Measurements from ENCODE around the gene RPS6KA2. TPM values are rescaled to one million over a fixed set of nuclear protein-coding genes. Genes with fewer than 3 reads are reported as not detected.

Gene RPS6KA2
- total RNA-seq, 1 donor, result 4.6 TPM

DNA sequence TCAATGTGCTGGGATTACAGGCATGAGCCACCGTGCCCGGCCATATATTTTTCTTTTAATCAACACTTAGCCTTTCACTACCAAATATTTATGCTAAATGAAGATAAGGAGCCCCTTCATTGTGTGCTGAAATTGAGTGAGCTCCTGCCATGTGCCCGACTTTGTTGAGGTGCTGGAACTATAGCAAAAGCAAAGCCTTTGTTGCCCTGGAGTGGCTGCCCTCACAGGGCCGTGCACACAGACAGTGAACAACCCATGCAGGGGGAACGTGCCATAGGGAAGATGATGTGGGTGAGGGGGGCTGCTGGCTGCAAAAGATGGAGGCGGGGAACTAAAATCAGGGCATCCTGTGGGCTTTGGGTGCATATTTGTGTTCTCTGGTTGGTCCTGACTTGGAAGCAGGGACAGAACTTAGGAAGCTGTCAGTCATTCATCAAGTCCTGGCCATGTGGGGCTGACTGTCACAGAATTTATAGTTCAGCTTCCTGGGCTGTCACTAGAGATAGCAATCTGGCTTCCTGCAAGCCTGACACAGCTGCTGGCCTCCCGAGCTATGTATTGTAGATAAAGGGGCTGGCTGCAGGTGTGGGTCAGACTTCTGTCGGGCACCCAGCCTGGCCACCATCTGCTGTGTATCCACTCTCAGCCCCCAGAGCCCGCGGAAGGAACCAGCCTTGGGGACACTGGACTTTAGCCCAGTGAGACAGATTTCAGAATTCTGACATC lies 187.5 kb downstream of the RPS6KA2 start:
- DNase-seq (ENCODE audit: low read depth in 2 of 3, low spot score in 2 of 3), result peak in 2 of 3 donors; percentile 76 to 80

DNA sequence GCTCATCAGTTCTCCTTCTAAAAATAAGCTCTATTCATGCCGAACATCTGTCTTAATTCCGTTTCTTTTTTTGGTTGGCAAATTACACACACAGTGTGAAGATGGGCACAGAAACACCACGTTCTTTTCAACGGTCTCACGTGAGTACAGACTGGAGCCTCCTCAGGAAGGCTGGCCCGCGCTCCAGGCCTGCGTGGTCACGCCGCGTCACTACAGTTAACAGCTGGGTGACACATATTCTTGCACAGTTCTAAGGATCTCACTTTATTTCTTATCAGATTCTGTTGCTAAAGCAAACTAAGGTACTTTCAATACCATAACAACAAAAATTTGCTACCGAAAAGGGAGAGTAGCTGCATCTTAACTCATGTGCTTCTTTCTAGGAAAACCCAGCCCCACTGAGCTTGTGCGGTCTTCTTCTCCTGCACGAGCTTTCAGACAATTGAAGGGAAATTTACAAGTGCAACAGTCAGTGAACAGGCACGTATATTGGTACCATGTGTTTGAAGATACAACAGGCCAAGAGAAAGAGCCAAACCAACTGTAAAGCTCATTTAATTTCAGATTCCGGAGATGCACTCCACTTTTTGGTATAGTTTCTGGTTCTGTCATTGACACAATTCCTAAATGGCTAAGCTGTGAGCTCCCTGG lies 188.7 kb downstream of the RPS6KA2 start:
- peak in 2 of 3 donors; percentile 68 to 82 for DNase-seq (ENCODE audit: low read depth in 2 of 3, low spot score in 2 of 3)

DNA sequence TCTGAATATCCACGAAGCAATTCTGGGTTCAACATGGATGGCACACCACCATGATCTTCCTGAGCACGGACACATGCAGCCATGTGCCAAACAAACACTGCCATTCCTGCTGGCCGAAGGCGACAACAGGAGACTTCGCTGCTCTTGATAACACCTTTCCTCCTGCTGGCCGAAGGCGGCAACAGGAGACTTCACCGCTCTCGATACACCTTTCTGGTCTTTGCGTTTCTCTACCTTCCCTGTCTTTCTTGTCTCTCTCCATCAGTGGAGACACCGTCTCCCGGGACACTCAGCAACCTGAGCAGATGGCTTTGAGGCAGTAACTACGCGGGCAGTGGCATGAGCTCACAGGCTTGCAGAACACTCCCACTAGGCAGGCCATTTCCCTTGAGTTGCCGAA lies 189.4 kb downstream of the RPS6KA2 start:
- DNase-seq (ENCODE audit: low read depth in 2 of 3, low spot score in 2 of 3), result no peak

DNA sequence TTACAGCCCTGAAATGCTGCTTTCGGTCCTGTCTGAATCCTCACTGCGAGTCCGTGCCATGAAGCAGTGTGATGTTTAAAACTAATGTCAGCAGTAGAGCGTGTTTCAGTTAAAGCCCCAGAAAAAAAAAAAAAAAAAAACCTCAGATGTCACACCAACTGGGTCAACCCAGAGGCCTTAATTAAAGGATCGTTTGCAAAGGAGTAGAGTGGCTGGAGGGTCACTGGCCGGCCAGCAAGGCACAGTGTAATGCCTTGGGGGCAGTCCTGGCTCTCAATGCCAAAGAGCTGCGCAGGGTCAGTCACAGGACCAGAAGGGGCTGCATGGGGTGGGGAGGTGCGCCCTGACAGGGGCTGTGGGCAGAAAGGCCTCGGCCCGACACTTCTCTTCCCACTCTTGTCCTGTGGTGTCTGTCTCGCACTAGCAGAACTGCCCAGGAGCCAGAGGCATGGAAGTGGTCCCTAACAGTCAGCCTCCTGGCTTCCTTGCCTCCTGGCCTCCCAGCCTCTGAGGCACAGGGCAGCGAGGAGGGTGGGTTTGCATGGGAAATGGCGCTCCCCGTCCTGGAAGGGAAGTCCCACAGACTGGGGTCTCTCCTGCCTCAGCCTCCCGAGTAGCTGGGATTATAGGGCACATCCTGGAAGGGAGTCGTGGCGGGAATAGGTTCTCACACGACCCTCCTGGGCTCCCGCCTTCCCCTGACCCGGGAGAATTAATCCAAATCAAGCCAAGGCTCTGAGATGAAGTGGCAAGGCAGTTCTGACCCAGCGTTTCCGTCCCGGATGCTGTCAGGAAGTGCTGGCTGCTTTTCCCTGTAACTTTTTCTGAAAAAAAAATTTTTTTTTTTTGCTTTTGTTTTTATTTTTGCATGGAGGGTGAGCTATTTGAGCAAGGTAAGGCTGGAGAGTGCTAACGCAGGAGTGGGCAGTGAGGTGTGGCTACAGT lies 190.6 kb downstream of the RPS6KA2 start:
- no peak for DNase-seq (ENCODE audit: low read depth in 2 of 3, low spot score in 2 of 3)

DNA sequence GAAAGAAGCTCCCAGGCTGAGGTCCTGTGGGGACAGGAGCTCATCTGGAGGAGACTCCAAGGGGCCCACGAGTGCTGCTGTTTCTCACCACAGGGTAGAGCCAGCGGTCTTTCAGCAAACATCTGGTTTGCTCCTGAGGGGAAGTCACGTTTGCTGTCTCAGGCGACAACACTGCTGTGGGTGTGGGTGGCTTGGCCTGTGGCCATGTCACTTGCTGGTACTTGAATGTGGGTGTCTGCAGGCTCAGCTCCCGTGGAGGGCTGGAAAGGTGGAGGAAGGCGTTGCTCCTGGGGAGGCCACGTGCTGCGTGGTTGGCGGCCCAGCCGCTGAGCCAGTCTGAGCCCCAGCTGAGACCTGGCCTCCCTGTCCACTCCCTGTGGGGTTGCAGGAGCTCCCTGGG lies 191.5 kb downstream of the RPS6KA2 start:
- peak in 2 of 3 donors; percentile 87 to 93 for DNase-seq (ENCODE audit: low read depth in 2 of 3, low spot score in 2 of 3)

DNA sequence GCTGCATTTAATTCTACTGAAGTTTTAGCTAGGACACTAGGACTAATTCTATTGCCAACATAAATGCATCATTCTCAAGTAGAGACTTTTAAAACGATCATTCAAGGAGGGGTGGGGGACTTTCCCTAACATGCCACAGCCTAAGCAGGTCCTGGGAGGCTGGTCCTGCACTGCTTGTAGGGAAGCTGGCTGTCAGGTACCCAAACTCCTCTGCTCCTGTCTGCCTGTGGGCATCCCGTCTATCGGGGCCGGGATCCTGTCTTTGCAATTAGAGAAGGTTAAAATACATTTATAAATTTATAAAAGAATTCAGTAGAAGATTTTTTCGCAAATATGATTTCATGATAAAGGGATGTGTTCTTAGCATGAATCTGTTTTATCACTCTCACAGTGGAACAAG lies 192.7 kb downstream of the RPS6KA2 start:
- no peak for DNase-seq (ENCODE audit: low read depth in 2 of 3, low spot score in 2 of 3)

DNA sequence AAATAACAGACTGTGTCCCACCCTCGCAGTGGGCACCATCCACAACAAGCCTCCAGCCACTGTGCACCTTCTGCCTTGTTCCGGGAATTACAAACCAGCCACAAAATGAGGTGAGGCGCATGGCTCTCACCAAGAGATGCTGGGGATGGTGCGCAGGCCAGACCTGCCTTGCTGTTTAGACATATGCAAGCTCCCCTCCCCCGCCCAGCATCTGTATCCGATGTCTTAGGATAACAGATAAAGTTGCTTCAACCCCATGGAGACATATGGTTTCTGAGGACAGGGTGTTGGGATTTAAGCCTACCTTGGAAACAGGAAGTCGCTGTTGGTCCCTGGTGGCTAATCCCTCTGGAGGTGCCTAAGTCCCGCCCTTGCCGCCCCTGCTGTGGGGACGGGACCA lies 194.0 kb downstream of the RPS6KA2 start:
- DNase-seq (ENCODE audit: low read depth in 2 of 3, low spot score in 2 of 3), result no peak

DNA sequence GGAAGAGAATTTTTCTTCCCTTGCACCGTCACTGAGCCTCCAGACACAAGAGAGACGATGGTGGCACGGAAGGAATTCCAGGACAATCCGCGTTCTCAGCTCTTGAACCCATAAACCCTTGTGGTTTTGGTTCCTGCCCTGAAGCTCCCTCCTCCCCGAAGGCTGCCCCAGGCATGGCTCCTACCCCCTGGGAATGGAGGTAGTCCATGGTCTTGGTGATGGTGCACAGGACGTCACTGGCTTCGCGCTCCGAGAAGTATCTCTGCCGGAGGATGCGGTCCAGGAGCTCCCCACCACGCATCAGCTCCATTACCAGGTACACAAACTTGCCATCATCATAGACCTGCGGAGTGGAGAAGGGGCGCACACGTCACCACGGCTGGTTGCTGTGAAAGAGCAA lies 196.8 kb downstream of the RPS6KA2 start:
- no peak for DNase-seq (ENCODE audit: low read depth in 2 of 3, low spot score in 2 of 3)

DNA sequence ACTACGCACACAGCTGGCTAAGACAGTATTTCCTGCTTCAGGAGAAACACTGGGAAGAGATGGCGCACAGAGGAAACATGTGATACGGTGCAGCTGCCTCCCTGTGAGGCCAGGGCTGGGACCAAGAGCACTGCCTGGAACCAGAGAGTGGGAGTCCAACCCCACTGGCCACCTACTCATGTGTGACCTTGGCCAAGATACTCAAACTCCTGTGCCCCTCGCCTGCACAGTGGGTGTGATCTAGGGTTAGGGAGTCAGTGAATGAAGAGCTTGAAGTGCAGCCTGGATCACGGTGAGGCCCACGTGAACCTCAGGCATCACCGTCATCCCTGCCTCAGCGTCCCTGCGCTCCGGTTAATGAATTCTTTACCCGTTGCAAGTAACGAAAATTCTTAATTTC lies 202.6 kb downstream of the RPS6KA2 start:
- DNase-seq (ENCODE audit: low read depth in 2 of 3, low spot score in 2 of 3), result no peak

DNA sequence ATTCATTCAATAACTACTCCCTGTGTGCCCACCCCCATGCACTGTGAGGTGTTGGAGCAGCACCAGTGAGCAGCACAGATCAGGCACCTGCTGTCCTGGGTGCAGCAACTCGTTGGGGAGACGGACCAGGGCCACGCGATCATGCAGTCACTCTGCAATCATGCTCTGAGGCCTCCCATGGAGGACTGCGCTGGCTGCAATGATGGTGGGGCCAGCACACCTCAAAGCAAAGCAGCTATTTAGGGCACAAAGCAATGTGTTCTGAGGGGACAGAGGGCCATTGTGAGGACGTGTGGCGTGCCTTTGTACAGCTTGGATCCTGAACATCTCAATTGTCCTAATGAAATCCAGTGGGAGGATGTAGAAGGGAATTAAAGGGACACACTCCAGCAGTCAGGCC lies 203.3 kb downstream of the RPS6KA2 start:
- DNase-seq (ENCODE audit: low read depth in 2 of 3, low spot score in 2 of 3), result no peak

DNA sequence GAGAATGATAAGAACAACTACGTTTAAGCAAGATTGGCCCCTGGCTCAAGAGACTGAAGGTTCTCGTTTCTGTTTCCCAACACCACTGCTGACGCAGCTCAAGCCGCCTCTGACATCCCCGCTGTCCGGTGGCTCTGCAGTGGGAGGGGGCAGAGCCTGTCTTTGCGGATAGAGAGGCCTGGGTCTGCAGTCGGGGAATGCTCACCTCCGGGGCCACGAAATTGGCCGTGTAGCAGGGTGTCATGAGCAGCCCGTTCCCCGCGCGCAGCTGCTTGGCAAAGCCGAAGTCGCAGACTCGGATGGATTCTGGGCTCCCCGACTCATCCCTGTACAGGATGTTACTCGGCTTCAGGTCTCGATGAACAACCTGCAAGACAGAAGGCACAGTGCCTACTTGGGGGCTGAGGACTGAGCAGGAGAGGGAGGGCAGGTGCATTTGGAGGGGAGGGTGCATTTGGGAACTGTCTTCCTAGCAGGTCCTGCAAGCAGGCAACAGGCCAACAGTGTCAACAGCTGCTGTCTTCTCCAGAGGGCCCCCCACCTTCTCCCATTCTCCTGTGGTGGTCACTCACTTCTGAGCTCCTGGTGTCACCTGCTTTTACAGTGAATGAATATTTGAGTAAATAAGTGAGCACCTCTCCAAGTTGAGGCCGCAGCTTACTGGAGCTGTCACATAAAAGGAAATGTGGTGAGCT lies 203.9 kb downstream of the RPS6KA2 start:
- no peak for DNase-seq (ENCODE audit: low read depth in 2 of 3, low spot score in 2 of 3)

DNA sequence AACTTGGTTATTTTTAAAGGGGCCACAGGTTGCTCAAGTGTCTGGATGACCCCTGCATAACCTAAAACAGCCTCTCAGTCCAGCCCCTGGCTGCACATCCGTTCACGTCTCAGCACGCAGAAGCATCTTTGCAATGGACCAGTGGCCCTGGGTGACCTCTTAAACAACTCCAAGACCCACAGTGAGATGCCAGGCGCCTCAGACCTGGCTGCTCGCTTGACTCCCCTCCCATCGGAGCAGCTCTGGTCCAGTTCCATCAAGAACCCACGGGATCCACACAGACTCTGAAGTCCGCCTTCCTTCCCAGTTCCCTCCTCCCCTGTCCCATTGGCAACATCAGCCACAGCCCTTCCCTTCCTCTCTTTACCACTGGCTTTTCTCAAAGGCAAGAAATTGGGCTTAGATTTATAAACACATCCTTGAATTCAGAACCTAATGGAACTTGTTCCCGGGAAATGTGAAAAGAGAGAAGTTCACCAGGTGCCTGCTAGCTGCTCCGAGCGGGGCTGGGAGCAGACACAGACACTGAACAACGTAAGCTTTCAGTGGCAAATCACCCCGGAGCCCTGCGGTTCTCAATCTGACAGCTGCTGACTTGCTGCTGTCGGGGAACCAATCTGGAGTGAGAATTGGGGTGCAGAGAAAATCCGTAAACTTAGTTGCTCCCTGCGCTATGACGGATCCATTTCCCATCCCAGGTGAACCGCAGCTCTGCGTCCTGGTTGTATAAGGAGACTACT lies 204.7 kb downstream of the RPS6KA2 start:
- no peak for DNase-seq (ENCODE audit: low read depth in 2 of 3, low spot score in 2 of 3)

DNA sequence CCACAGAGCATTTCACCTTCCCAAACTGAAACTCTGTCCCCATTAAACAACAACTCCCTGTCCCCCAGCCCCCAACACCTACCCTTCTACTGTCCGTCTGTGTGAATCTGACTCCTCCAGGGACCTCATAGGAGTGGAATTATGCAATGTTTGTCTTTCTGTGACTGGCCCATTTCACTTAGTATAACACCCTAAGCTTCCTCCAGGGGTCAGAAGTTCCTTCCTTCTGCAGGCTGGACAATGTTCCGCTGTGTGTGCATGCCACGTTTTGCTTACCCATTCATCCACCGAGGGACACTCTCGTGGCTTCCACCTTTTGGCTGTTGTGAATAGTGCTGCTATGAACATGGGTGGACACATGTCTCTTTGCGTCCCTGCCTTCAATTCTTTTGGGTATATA lies 206.7 kb downstream of the RPS6KA2 start:
- DNase-seq (ENCODE audit: low read depth in 2 of 3, low spot score in 2 of 3), result no peak

DNA sequence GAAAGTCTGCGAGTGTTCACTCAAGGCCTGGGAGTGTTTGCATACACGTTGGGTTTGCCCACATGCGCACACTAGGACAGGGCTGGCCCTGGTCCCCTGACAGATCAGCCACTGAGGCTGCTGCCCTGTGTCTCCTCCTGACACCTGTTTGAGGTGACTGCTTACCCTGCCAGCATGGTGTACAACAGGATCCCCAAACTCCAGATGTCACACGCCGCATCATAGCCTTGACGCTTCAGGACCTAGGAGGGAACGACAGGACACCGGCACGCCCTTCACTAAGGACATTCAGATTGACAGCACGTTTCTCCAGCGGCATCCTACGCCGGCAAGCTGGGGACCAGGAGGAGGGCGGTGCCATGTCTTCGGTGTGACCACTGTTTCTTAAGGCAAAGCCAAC lies 207.3 kb downstream of the RPS6KA2 start:
- DNase-seq (ENCODE audit: low read depth in 2 of 3, low spot score in 2 of 3), result no peak

DNA sequence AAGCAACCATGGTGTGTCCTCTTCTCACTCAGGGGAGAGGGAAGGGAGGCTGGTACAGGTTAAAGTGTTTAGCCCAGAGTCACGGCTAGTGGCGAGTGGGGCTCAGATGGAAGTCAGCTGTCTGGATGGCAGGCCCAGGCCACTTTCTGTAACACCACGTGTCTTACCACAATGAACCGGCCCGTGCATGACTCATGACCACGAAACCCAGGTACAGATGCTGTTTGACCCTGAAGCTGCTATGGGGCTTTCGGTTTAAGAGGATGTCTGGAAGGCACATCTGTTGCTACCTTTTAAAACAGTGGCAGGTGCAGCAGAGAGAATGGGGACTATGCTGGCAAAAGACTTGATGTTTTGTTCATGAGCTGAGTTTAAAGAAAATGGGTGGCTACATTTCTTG lies 207.8 kb downstream of the RPS6KA2 start:
- DNase-seq (ENCODE audit: low read depth in 2 of 3, low spot score in 2 of 3), result peak in 2 of 3 donors; percentile 83 to 91

DNA sequence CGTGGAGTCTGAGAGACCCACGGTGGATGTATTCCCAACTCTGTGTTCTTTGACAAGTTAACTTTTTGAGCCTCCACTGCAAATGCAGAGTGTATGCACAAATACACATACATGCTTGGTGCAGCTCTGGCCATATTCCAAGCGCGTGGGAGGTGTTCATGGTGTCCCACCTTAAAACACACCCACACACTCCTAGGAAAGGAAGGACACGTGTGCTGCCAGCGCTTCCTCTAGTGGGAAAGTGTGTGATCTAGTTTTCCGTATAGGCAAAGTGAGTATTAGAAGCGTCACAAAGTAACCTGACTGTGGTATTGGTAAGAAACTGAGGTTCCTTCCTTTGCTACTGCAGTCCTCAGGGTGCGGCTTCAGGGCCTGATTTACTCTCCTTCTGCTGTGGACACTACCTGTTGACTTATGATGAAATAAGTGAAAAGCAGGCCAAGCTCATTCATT lies 208.3 kb downstream of the RPS6KA2 start:
- no peak for DNase-seq (ENCODE audit: low read depth in 2 of 3, low spot score in 2 of 3)

DNA sequence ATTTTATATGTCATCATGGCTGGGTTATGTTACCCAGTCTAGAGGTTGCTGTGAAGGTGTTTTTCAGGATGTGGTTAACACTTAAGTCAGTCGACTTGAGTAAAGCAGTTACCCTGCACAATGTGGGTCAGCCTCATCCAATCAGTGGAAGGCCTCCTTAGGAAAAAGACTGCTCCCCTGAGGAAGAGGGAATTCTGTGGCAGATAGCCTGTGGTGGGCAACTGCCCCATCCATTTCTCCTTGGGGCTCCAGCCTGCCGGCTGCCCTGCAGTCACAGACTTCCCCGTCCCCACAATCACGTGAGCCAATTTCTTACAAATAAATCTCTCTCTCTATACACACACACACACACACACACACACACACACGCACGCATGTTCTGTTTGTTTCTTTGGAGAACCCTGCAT lies 209.8 kb downstream of the RPS6KA2 start:
- DNase-seq (ENCODE audit: low read depth in 2 of 3, low spot score in 2 of 3), result peak in 2 of 3 donors; percentile 35 to 61

DNA sequence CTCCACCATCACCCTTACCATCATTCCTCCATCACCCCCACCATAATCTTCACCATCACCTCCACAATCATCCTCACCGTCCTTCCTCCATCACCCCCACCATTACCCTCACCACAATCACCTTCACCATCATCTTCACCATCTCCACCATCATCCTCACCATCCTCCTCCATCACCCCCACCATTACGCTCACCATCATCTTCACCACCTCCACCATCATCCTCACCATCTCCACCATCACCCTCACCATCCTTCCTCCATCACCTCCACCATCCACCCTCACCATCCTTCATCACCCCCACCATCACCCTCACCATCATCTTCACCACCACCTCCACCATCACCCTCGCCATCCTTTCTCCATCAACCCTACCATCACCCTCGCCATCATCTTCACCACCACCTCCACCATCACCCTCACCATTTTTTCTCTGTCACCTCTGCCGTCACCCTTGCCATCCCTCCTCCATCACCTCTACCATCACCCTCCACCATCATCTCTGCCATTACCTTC lies 211.2 kb downstream of the RPS6KA2 start:
- no peak for DNase-seq (ENCODE audit: low read depth in 2 of 3, low spot score in 2 of 3)

DNA sequence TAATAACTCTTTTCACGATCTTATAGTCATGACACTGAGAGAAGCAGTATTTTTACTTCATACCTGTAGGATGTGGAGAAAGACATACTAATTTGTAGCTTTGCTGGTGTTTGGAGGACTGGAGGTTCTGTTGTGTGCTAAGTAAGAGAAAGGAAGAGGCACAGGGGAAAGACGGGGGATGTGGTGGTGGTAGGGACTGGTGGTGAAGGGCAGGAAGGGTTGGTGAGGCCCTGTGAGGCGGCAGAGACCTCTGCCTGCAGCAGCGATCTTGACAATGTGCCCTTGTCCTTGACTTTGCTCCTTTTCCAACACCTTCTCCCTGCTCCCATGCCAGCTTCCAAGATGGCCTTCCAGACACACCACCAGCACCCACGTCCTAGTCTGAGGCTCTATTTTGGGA lies 211.7 kb downstream of the RPS6KA2 start:
- DNase-seq (ENCODE audit: low read depth in 2 of 3, low spot score in 2 of 3), result no peak

DNA sequence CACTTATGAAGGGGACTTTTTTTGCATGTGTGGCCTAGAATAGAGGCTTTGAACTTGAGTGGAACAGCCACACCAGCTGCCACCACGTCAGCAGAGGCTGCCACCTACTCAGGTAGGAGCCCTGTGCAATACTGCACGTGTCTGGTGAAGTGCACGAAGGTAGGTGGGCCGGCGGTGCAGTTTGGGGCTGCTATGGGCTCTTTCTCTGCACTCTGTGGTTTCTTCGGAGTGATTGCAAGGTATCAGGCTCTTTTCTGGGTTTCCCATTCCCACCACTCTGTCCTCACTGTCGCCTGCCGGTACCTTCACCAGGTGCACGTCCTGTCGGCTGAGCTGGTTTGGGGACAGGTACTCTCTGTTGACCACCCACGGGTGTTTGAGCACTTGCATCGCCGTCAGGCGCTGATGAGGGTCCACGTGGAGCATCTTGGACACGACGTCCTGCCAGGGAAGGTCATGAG lies 213.5 kb downstream of the RPS6KA2 start:
- no peak for DNase-seq (ENCODE audit: low read depth in 2 of 3, low spot score in 2 of 3)

All from hematopoietic multipotent progenitor cell (in vitro differentiated cells).